Gastroesophageal sphincter (tissue), 4 donors: ENCODE results near the gene NNAT. TPM values are rescaled to one million over a fixed set of nuclear protein-coding genes. Genes with fewer than 3 reads are reported as not detected.
"Not testable (repeated sequence)": the region's sequence is repeated elsewhere in the genome, so short reads cannot be mapped to it uniquely, and the experiment has no call there.

Experiments used
- ATAC-seq: fragments of 150-250 bp; one replicate; pipeline ENCODE4 v1.9.1; 2016; ENCODE audit warnings: mild to moderate bottlenecking, moderate library complexity
- H3K27ac ChIP-seq, 4 donors: fragments of 200-600 bp; sonication (generic) in 3 of 4; 1 replicate in 3 of 4; 2 replicates in 1 of 4; pipeline ENCODE4 v1.5.1; 2016 to 2019
- H3K27me3 ChIP-seq: fragments of 200-600 bp; sonication (generic); one replicate; pipeline ENCODE4 v1.5.1; 2019
- H3K36me3 ChIP-seq, 2 donors: fragments of 200-600 bp; sonication (generic); one replicate each; pipeline ENCODE4 v1.5.1; 2019; ENCODE audit warnings: control low read depth in 1 of 2
- H3K4me1 ChIP-seq, 3 donors: fragments of 200-600 bp; sonication (generic); 1 replicate in 2 of 3; 2 replicates in 1 of 3; pipeline ENCODE4 v1.5.1; 2016 to 2019; ENCODE audit warnings: control low read depth in 2 of 3
- H3K4me3 ChIP-seq, 2 donors: fragments of 200-600 bp; sonication (generic); one replicate each; pipeline ENCODE4 v1.5.1; 2019; ENCODE audit warnings: mild to moderate bottlenecking in 1 of 2, moderate library complexity in 1 of 2
- H3K9me3 ChIP-seq, 3 donors: fragments of 200-600 bp; sonication (generic); one replicate each; pipeline ENCODE4 v1.5.1; 2017 to 2019; ENCODE audit warnings: control low read depth in 2 of 3
- EP300 ChIP-seq: sonication (generic); formaldehyde crosslinking; IDR thresholded peaks from one replicate; pipeline ENCODE4 v1.6.1; 2017; ENCODE audit warnings: antibody characterized with exemption, mild to moderate bottlenecking
- POLR2A ChIP-seq, 2 donors: fragments of 450-650 bp; IDR thresholded peaks; one replicate each; pipeline ENCODE4 v1.6.1; 2017; ENCODE audit warnings: antibody characterized with exemption in 2 of 2, mild to moderate bottlenecking in 2 of 2, moderate library complexity in 1 of 2
- POLR2AphosphoS5 ChIP-seq: sonication (generic); formaldehyde crosslinking; IDR thresholded peaks from one replicate; pipeline ENCODE4 v1.6.1; 2017; ENCODE audit warnings: antibody characterized with exemption
- WGBS, 2 donors: methylation state at CpG; one replicate each; pipeline ENCODE4 v1.1.5; 2018; ENCODE audit warnings: low coverage in 1 of 2; 5-methylcytosine and 5-hydroxymethylcytosine counted together
- total RNA-seq, 4 donors: library from RNA; depleted of rRNA; stranded (reverse); fragments of >200 nt; gene quantifications; one replicate each; pipeline ENCODE4 v1.1.0, GENCODE V29; 2016
- TF ChIP-seq, protein P1 (sequence below), 4 experiments: fragments of 200-600 bp in 2 of 4; fragments of 450-650 bp in 2 of 4; sonication (generic) in 1 of 4; IDR thresholded peaks; one replicate each; pipeline ENCODE4 v1.5.1; 2017 to 2019; ENCODE audit warnings: antibody characterized with exemption in 4 of 4, mild to moderate bottlenecking in 2 of 4, moderate library complexity in 2 of 4

NNAT gene
- total RNA-seq, 4 donors from 2014 or later, result 3.3 to 8.8 (median 7.7) TPM

DNA sequence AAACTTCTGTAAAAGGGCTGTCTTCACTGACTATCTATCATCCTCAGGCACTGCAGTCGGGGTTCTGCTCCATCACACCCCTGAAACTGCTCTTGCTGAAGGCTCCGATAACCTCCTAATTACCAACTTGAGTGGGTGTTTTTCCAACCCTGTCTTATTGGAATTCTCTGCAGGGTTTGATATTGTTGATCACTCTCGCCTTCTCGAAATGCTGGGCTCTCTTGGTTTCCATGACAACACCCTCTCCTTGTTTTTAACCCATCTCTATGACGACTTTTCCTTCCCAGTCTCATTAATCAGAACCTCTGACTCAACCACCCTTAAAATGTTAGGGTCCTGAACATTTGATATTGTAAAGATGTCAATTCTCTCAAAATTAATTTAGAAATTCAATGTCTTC lies 39.4 kb upstream of the NNAT start:
- no peaks in the 10 kb centered on the region for H3K9me3 ChIP-seq
- no peaks in the 10 kb centered on the region for H3K36me3 ChIP-seq
- TF ChIP-seq, protein P1, sequence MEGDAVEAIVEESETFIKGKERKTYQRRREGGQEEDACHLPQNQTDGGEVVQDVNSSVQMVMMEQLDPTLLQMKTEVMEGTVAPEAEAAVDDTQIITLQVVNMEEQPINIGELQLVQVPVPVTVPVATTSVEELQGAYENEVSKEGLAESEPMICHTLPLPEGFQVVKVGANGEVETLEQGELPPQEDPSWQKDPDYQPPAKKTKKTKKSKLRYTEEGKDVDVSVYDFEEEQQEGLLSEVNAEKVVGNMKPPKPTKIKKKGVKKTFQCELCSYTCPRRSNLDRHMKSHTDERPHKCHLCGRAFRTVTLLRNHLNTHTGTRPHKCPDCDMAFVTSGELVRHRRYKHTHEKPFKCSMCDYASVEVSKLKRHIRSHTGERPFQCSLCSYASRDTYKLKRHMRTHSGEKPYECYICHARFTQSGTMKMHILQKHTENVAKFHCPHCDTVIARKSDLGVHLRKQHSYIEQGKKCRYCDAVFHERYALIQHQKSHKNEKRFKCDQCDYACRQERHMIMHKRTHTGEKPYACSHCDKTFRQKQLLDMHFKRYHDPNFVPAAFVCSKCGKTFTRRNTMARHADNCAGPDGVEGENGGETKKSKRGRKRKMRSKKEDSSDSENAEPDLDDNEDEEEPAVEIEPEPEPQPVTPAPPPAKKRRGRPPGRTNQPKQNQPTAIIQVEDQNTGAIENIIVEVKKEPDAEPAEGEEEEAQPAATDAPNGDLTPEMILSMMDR (IDR thresholded peaks at IDR 0.05), result no peak
- TF ChIP-seq EP300 (no peak), POLR2AphosphoS5 (no peak), POLR2A (IDR thresholded peaks at IDR 0.05) (no peak)
- no peak for ATAC-seq
- 72 to 73% methylated on average over 2 to 5 of the region's 5 CpGs for WGBS, 2 donors
- no peaks in the 10 kb centered on the region for H3K27me3 ChIP-seq
- H3K27ac ChIP-seq, result no peak overlapping the region
- no peaks in the 10 kb centered on the region for H3K4me1 ChIP-seq
- no peak overlapping the region for H3K4me3 ChIP-seq

DNA sequence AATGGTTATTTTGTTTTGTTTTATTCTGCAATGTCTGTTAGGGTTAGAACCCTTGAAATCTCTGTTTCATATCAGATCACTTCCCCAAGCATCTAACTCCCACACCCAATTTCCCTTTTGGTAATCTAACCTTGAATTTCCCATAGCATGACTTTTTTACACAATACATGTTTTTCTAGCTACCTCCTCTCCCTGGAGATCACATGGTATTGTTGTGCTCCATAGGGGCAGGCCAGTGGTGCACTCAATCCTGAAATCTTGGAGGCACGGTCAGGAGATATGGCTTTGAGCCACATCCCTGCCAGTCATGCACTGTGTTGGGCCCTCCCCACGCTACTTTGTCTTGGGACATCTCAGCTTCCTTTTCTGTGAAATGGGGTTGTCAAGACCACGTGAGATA lies 36.7 kb upstream of the NNAT start:
- no peak for ATAC-seq
- Histone ChIP-seq H3K9me3 (no peaks in the 10 kb centered on the region), H3K36me3 (no peaks in the 10 kb centered on the region), H3K4me1 (no peaks in the 10 kb centered on the region), H3K27ac (no peak overlapping the region), H3K4me3 (no peak overlapping the region), H3K27me3 (no peaks in the 10 kb centered on the region)
- WGBS, 2 donors, result 67 to 70% methylated on average over 2 to 3 of the region's 3 CpGs
- TF ChIP-seq, protein P1 (IDR thresholded peaks at IDR 0.05), result no peak
- TF ChIP-seq POLR2AphosphoS5 (no peak), EP300 (no peak), POLR2A (IDR thresholded peaks at IDR 0.05) (no peak)

DNA sequence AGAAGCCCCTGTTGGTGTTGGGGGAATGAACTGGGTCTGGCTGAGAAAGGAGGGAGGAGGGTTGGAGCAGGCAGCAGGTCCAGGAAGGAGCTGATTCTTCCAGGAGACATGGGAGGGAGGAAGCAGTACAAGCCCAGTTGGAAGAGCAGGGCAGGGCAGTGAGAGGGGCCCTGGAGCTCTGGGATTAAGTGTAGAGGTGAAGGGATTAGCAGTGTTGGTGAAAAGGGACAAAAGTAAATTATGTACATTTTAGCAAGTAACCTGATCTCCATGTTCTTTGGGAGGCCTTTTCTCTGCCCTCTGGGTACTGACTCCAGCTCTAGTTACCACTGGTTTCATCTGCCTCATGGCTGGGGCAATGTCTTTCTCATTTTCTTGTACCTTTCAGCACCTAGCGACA lies 34.8 kb upstream of the NNAT start:
- not testable (repeated sequence) for H3K4me3 ChIP-seq, ATAC-seq, H3K4me1 ChIP-seq, H3K27ac ChIP-seq, H3K27me3 ChIP-seq, H3K36me3 ChIP-seq, H3K9me3 ChIP-seq
- 89% methylated on average over 1 of the region's 1 CpG; no CpG with 5 or more reads in 1 of the 2 donors for WGBS, 2 donors

DNA sequence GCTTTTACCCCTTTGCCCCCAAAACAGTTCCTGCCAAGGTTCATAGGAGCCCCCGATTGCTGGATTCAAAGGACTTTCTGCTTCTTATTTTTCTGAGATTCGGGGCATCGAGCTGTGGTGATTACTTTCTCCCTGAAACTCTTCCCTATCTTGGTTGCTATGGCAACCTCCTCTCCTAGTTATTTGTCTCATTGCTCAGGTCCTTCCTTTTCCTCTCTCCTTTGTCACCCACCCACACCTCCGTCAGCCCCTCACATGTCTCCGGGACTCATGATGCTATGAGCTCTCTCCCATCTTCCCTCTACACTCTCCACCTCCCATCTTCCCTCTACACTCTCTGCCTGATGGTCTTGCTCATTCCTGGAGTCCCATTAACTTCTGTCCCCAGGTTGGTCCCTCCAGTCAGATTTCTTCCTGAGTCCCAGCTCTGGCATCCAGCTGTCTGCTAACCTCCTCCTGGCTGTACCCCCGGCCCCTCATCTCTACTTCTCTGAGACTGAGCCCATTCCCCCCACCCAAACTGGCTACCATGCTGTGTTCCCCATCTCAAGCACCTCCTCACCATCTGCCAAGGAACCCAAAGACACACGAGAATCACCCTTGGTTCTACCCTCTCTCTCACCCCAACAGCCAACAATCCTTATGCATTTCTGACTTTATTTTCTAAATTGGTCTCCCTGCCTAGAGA lies 30.2 kb upstream of the NNAT start:
- 73 to 87% methylated on average over 7 of the region's 7 CpGs for WGBS, 2 donors
- Histone ChIP-seq H3K36me3 (peaks cover 0 to 31% of the 10 kb centered on the region in 2 donors), H3K9me3 (no peaks in the 10 kb centered on the region), H3K27me3 (no peaks in the 10 kb centered on the region), H3K4me3 (no peak overlapping the region), H3K4me1 (no peaks in the 10 kb centered on the region), H3K27ac (no peak overlapping the region)
- ATAC-seq, result no peak
- TF ChIP-seq, protein P1 (IDR thresholded peaks at IDR 0.05), result no peak
- TF ChIP-seq EP300, result no peak

DNA sequence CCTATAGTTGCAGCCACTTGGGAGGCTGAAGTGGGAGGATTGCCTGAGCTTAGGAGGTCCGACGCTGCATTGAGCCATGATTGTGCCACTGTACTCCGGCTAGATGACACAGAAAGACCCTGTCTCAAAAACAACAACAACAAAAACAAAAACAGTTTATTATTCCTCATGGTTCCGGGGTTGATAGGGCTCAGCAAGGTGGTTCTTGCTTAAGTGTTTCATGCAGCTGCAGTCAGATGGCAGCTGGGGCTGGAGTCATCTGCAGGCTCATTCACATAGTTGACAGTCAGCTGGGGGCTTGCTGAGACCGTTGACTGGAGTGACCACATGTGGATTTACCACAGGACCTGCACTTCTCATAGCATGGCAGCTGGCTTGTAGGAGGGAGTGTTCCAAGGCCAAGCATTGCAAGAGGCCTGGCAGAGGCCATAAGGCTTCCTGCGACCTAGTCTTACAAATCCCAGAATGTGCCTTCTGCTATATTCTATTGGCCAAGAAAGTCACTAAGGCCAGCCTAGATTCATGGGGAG lies 28.9 kb upstream of the NNAT start:
- Histone ChIP-seq H3K27me3 (no peaks in the 10 kb centered on the region), H3K4me3 (no peak overlapping the region), H3K36me3 (peaks cover 0 to 31% of the 10 kb centered on the region in 2 donors), H3K9me3 (no peaks in the 10 kb centered on the region), H3K27ac (no peak overlapping the region), H3K4me1 (no peaks in the 10 kb centered on the region)
- TF ChIP-seq, protein P1 (IDR thresholded peaks at IDR 0.05), result no peak
- TF ChIP-seq POLR2A (IDR thresholded peaks at IDR 0.05) (no peak), EP300 (no peak), POLR2AphosphoS5 (no peak)
- ATAC-seq, result no peak
- WGBS, 2 donors, result 77 to 100% methylated on average over 3 to 4 of the region's 6 CpGs
